ENCODE results near the gene RALGPS1. TPM values are rescaled to one million over a fixed set of nuclear protein-coding genes. Genes with fewer than 3 reads are reported as not detected.

RALGPS1 gene
- polyA plus RNA-seq, 1 donor, result 30.6 TPM

- no peak for DNase-seq
Observed at GRCh38 chr9:127172066-127172707, 257.6 kb downstream of the RALGPS1 start.

GRCh38 chr9:127173063-127173462 lies 258.5 kb downstream of the RALGPS1 start:
- DNase-seq, result no peak

DNA sequence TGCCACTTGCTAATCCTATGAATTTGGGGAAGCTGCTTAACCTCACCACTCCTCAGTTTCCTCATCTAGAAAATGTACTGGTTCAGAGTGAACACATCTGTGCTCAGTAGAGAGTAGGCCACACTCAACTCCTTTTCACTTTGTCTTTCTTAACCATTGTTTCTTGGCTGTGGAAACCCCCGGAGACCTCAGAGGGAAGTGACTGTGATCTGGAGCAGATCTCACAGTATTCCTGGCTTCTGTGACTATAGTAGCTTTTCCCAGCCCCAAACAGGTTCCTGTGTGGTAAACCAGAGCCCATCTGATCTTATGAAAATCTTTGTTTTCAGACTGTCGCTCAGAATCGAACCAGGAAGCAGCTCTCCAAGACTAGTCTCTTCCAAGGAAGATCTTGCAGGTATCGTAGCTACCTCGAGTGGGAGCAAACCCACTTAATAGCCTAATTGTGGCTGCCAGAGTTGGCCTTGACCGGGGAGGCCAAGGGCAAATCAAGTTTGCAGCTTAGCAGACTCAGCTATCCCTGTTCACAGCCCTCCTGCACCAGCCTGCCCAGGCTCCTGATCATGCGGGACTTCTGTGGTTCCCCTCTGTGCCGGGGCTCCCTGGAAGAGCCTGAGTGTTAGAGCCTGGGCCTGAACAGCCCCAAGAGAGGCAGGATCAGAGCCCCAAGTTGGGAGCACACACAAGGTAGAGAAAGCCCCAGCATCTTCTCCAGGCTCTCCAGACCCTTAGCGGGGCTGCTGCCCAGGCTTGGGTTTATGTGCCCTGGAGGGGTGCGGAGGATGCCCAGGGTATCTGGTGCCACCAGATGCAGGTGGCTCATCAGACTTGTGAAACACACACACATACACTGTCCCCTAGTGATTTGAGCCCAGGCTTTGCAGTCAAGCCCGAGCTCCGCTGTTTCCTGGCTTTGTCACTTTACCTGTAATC lies 260.1 kb downstream of the RALGPS1 start:
- no peak for DNase-seq

DNA sequence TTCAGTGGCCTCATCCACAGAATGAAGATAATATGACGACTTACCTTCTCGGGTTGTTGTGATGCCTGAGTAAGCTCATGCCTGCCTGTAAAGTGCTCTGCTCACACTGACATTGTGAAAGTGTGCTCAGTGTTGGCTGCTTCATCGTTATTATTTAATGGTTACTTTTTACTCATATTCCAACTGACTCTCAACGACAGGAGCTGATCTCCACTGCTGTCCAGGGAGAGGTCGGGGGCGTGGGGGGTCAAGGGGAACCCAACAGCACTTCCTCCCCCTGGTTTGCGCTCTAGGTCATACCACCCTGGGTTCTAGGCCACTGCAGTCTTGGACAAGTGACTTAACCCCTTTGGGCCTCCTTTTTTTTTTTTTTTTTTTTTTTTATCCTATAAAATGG lies 260.7 kb downstream of the RALGPS1 start:
- DNase-seq, result no peak

DNA sequence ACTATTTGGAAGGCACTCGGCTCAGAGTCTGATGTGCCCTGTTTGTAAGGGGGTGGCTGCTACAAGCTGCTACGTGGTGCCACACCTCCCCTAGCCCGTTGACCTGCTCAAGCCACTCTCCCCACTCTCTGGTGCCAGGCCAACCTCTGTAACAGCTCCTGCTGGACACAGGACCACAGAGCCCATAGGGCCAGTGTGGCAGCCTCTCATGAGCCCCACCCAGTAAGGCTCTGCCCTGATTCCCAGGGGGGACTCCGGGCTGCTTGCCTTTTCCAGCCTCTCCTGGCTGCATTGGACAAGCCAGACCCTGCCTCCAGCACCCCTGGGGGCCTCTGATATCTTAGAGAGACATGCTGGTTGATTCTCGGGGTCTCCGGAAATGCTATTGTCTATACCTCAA lies 261.2 kb downstream of the RALGPS1 start:
- no peak for DNase-seq

- no peak for DNase-seq
Observed at GRCh38 chr9:127176631-127177030, 262.0 kb downstream of the RALGPS1 start.

- no peak for DNase-seq
Observed at GRCh38 chr9:127177231-127177630, 262.6 kb downstream of the RALGPS1 start.

- DNase-seq, result no peak
Observed at GRCh38 chr9:127177665-127178265, 263.2 kb downstream of the RALGPS1 start.

GRCh38 chr9:127178686-127179632 lies 264.4 kb downstream of the RALGPS1 start:
- no peak for DNase-seq

DNA sequence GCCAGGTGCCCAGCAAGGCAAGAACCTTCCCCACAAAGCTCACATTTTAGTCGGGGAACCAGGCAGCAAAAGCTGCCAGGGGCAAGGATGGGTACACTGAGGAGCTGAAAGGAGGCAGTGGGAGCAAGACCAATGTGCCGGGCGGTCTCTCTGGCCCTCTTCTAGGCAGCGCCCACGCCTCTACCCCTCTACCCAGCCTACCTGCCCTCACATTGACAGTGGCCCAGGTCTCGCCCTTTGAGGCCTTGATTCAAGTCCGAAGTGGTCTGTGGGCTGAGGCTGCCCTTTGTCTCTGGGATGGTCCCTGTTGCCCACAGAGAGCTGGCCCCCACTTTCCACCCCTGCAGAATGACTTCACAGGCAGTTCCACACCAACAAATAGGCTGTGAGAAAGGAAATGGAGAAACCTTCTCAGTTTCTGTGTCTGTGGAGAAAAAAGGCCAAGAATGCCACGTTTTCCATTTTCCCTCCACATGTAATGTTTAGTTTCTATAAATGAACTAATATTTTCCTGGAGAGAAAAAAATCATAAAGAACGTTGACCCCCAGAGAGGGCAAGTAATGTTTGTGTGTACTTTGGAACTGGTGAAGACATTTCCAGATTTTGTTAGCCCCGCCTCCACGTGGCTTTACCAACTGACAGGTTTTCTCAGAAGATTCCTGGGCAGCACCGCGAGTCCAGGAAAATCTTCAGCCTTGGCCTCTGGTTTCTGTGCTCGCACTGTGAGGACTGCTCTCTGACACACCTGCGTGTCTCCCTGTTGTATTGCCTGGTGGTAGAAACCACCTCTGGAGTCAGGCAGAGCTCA lies 265.3 kb downstream of the RALGPS1 start:
- DNase-seq, result no peak

- no peak for DNase-seq
Observed at GRCh38 chr9:127180457-127181314, 266.1 kb downstream of the RALGPS1 start.

GRCh38 chr9:127181315-127181580 lies 266.7 kb downstream of the RALGPS1 start:
- no peak for DNase-seq

DNA sequence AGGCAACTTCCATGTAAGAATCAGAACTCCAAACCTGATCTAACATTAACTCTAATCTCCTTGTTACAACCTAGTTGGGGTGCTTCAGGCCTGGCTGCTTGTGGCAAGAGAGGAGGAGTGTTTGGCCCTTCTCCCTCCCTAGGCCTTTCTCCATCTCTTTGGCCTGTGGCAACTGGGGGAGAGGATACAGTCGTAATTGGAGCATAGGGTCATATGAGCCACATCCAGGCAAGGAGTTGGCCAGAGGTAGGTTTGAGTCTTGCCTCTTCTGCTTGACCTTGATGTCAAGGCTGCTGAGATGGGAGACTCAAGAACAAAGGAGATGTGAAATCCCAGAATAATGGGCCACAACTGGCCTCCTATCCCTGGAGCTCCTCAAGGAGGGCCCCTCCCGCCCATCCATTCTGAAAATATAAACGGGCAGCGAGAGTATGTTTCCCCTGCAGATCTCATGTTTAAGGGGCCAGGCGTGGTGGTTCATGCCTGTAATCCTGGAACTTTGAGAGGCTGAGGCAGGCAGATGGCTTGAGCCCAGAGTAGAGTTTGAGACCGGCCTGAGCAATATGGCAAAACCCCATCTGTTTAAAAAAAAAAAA lies 267.1 kb downstream of the RALGPS1 start:
- no peak for DNase-seq

GRCh38 chr9:127182901-127183746 lies 268.5 kb downstream of the RALGPS1 start:
- DNase-seq, result no peak

DNA sequence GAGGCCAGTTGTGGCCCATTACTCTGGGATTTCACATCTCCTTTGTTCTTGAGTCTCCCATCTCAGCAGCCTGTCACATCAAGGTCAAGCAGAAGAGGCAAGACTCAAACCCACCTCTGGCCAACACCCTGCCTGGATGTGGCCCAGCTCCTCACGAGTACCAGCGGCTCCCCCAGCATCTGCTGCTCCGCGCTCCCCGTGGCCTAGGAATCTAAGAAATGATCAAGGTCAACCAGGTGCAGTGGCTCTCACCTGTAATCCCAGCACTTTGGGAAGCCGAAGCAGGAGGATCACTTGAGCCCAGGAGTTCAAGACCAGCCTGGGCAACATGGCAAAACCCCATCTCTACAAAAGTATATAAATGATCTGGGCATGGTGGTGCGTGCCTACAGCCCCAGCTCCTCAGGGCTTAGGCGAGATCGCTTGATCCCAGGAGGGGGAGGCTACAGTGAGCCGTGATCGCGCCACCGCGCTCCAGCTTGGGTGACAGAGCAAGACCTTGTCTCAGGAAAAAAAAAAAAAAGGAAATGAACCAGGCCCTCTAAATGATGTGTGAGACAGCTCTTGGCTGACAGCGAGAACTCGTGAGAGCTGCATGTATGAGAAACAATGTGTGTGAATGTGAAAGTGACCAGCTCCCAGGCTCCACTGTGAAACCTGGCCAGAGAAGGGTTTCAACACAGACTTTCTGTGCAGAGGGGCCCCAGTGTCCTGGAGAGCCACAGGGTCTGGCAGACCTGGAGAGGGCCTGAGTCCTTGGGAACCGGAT lies 269.4 kb downstream of the RALGPS1 start:
- DNase-seq, result no peak

- DNase-seq, result no peak
Observed at GRCh38 chr9:127184641-127185040, 270.1 kb downstream of the RALGPS1 start.

- no peak for DNase-seq
Observed at GRCh38 chr9:127185181-127185580, 270.6 kb downstream of the RALGPS1 start.

All from left kidney (tissue), 2 donors.